Body of pancreas (tissue), 4 donors: ENCODE data around the gene CLIP2. TPM values are rescaled to one million over a fixed set of nuclear protein-coding genes. Genes with fewer than 3 reads are reported as not detected.
A peak's percentile ranks its signal among the peaks of the same experiment; 100 is the strongest.

Experiments
- ATAC-seq: fragments of 150-250 bp; one replicate; pipeline ENCODE4 v1.9.1; 2016
- DNase-seq, 4 donors: peaks; one replicate each; pipeline ENCODE4 v3.0.0-alpha.2; 2019
- H3K27ac ChIP-seq, 4 donors: fragments of 200-600 bp; sonication (generic); 1 replicate in 3 of 4; 2 replicates in 1 of 4; pipeline versions ENCODE4 v1.5.1 to v1.6.1; 2016 to 2019; ENCODE audit warnings: mild to moderate bottlenecking in 1 of 4, mixed read lengths in 1 of 4, moderate library complexity in 1 of 4
- H3K27me3 ChIP-seq, 2 donors: fragments of 200-600 bp; sonication (generic); one replicate each; pipeline ENCODE4 v1.6.0; 2016; ENCODE audit warnings: mild to moderate bottlenecking in 1 of 2
- H3K36me3 ChIP-seq, 2 donors: fragments of 200-600 bp; sonication (generic); replicated peaks in 1 of 2; 2 replicates each; pipeline ENCODE4 v1.5.1; 2016; ENCODE audit warnings: low read depth in 2 of 2; ENCODE audit not compliant: insufficient read depth in 1 of 2
- H3K4me1 ChIP-seq: fragments of 200-600 bp; sonication (generic); one replicate; pipeline ENCODE4 v1.6.0; 2016
- H3K4me3 ChIP-seq, 2 donors: fragments of 200-600 bp; sonication (generic); 1 replicate in 1 of 2; 2 replicates in 1 of 2; pipeline ENCODE4 v1.5.1; 2016 to 2019
- H3K9me3 ChIP-seq, 3 donors: fragments of 200-600 bp; sonication (generic); 1 replicate in 2 of 3; 2 replicates in 1 of 3; pipeline ENCODE4 v1.5.1; 2016
- CTCF ChIP-seq, 7 experiments: fragments of 450-650 bp in 4 of 7; fragments of 200-600 bp in 3 of 7; sonication (generic) in 3 of 7; IDR thresholded peaks; one replicate each; pipeline ENCODE4 v1.5.1; 2016 to 2019; ENCODE audit warnings: antibody characterized with exemption in 7 of 7
- POLR2A ChIP-seq, 3 donors: fragments of 450-650 bp; IDR thresholded peaks; one replicate each; pipeline ENCODE4 v1.6.1; 2016; ENCODE audit warnings: antibody characterized with exemption in 3 of 3, mild to moderate bottlenecking in 2 of 3
- WGBS, 2 donors: methylation state at CpG; one replicate each; pipeline ENCODE4 v1.1.5; 2017; 5-methylcytosine and 5-hydroxymethylcytosine counted together
- intact Hi-C: fragments of 100-400 bp; cut with DNase I; formaldehyde crosslinking; loops from one replicate; pipeline ENCODE4 v1.15.1; 2023
- total RNA-seq, 2 donors: library from RNA; depleted of rRNA; stranded (reverse); fragments of >200 nt; gene quantifications; one replicate each; pipeline ENCODE4 v1.1.0, GENCODE V29; 2016

Gene CLIP2
- total RNA-seq, 2 donors from 2014 or later, result 31.6 to 120 TPM

- intact Hi-C loops, result no loop called here
- no peak for TF ChIP-seq CTCF (IDR thresholded peaks at IDR 0.05)
- TF ChIP-seq POLR2A (IDR thresholded peaks at IDR 0.05), result no peak
- DNase-seq, result no peak
- H3K27ac ChIP-seq, result no peak overlapping the region
- WGBS, 2 donors, result 87 to 88% methylated on average over 2 of the region's 2 CpGs
- H3K36me3 ChIP-seq, result no peaks in the 10 kb centered on the region
- no peaks in the 10 kb centered on the region for H3K9me3 ChIP-seq
- no peaks in the 10 kb centered on the region for H3K27me3 ChIP-seq
- H3K4me3 ChIP-seq, result no peak overlapping the region
- ATAC-seq, result no peak
- peaks cover 32% of the 10 kb centered on the region for H3K4me1 ChIP-seq
Measured at GRCh38 chr7:74304550-74304949, 15.3 kb downstream of the CLIP2 start.

- H3K36me3 ChIP-seq, result no peaks in the 10 kb centered on the region
- no peak for TF ChIP-seq CTCF (IDR thresholded peaks at IDR 0.05)
- no peak for TF ChIP-seq POLR2A (IDR thresholded peaks at IDR 0.05)
- H3K9me3 ChIP-seq, result no peaks in the 10 kb centered on the region
- intact Hi-C loops, result no loop called here
- no peak overlapping the region for H3K4me3 ChIP-seq
- peak overlapping the region in 3 of 4 donors; percentile 66 to 78 (median 73) for H3K27ac ChIP-seq
- WGBS, 2 donors, result 62 to 74% methylated on average over 7 to 27 of the region's 27 CpGs
- DNase-seq, result no peak
- H3K4me1 ChIP-seq, result peaks cover 32% of the 10 kb centered on the region
- ATAC-seq, result no peak
- no peaks in the 10 kb centered on the region for H3K27me3 ChIP-seq
Measured at GRCh38 chr7:74306004-74306729, 17.0 kb downstream of the CLIP2 start.

GRCh38 chr7:74306730-74307469 lies 17.7 kb downstream of the CLIP2 start:
- ATAC-seq (peak; percentile 71), DNase-seq (peak; percentile 37 to 68 (median 60))
- H3K27me3 ChIP-seq, result no peaks in the 10 kb centered on the region
- no peaks in the 10 kb centered on the region for H3K36me3 ChIP-seq
- TF ChIP-seq CTCF (IDR thresholded peaks at IDR 0.05) (no peak), POLR2A (IDR thresholded peaks at IDR 0.05) (no peak)
- H3K9me3 ChIP-seq, result no peaks in the 10 kb centered on the region
- 19 to 30% methylated on average over 14 to 19 of the region's 20 CpGs for WGBS, 2 donors
- peaks cover 32% of the 10 kb centered on the region for H3K4me1 ChIP-seq
- H3K27ac ChIP-seq, result peak overlapping the region; percentile 10 to 78 (median 70)
- intact Hi-C loops, result no loop called here
- no peak overlapping the region for H3K4me3 ChIP-seq

- peak; percentile 70 to 80 (median 78) for DNase-seq
Measured at GRCh38 chr7:74307738-74308505, 18.7 kb downstream of the CLIP2 start.

More at GRCh38 chr7:74307738-74308505, 18.7 kb downstream of the CLIP2 start:
- Histone ChIP-seq H3K4me1 (peaks cover 25% of the 10 kb centered on the region), H3K27ac (peak overlapping the region in 3 of 4 donors; percentile 66 to 78 (median 73)), H3K27me3 (no peaks in the 10 kb centered on the region), H3K4me3 (no peak overlapping the region), H3K36me3 (no peaks in the 10 kb centered on the region), H3K9me3 (no peaks in the 10 kb centered on the region)
- peak; percentile 69 for ATAC-seq
- intact Hi-C loops, result no loop called here
- TF ChIP-seq POLR2A (IDR thresholded peaks at IDR 0.05), result no peak
- no peak for TF ChIP-seq CTCF (IDR thresholded peaks at IDR 0.05)
- 50 to 59% methylated on average over 10 of the region's 10 CpGs for WGBS, 2 donors
